COLO668 (cell line): ENCODE measurements around the gene MORN3.
"Not testable (repeated sequence)": the region's sequence is repeated elsewhere in the genome, so short reads cannot be mapped to it uniquely, and the experiment has no call there.

Source experiments
- DNase-seq: peaks from one replicate; lab custom pipeline; 2025; ENCODE audit not compliant: unreplicated experiment; lab: John Stamatoyannopoulos, UW

Gene MORN3

DNA sequence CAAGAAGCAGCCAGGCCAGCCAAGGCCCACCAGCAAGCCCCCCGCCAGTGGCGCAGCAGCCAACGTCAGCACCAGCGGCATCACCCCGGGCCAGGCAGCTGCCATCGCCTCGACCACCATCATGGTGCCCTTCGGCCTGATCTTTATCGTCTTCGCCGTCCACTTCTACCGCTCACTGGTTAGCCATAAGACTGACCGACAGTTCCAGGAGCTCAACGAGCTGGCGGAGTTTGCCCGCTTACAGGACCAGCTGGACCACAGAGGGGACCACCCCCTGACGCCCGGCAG lies 28.2 kb downstream of the MORN3 start:
- DNase-seq = no peak

DNA sequence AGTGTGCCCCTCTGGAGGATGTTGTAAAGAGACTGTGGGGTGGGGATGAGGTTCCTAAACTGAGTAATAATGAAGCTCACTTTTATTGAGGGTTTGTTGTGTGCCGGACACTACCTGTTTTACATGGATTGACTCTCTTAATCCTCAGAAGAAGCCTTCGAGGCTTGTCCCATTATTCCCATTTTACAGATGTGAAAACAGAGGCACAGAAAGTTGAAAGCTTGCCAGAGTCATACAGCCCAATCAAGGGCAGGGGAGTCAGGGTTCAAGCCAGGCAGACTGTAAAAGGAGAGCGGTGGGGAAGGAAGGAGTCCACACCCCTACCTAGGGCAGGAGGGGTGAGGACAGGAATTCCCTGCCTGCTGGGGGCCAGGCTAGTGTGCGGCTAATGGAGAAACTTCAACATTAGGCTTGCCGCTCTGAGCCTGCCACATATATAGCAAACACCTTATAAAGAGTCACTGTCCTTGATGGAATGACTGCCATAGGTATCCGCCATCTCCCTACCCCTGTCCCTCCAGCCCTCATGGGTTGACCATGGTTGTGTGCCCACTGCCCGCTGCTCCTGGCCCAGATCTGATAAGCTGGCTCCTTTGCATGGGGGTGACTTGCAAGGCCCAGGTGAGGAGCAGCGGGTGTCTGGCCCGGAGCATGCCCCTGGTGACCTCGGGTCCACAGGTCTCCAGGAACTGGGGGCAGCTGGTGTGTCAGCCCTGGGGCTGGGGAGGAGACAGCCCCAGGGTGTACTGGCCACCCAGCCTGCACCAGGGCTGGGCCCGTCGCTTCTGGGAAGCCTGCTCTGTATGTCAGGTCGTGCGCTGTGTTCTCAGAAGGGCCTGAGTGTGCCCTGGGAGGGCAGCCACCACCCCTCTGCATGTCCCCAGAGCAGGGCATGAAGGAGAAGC lies 30.9 kb downstream of the MORN3 start:
- no peak for DNase-seq

DNA sequence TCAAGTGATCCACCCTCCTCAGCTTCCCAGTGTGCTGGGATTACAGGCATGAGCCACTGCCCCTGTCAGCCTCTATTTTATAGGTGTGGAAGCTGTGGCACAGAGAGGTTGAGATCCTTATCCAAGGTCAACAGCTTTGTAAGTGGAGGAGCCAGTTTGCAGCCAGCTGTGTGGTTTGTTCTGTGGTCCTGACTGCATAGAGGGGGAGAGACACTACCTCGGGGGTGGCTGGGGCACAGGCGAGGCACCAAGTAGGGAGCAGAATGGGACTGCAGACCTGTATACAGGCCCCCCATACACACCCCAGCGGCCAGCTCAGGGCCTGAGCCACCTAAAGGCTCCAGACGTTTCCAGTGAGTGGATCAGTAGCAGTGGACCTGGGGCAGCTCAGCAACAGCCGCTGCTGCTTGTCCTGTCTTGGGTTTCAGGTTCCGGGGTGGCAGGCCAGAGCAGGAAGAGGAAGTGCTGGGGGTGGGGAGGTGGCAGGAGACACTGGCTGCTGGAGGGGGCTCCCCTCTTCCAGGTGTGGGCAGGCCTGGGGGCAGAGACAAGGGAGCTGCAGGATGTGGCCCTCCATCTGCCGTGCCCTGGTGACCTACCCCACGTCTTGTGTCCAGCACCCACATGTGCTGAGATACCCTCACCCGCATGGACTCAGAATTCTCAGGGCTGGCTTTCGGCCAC lies 32.1 kb downstream of the MORN3 start:
- DNase-seq = no peak

DNA sequence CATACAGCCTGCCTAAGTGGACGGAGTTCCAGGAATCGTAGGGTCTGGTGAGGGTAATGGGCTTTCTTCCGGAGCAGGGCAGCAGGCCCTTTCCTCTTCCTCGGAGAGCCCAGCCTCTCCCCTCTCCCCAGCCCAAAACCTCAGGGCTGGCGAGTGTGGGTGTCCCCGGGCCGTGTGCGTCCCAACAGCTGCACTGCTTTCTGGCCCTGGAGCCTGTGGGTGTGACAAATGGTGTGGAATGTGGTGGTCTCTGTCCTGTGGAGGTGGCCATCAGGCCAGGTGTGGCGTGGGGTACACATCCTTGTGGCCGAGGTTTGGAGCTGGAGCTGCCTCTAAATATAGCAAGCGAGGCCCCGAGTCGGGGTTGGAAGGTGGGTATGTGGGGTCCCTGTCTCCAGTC lies 34.6 kb downstream of the MORN3 start:
- DNase-seq = no peak

DNA sequence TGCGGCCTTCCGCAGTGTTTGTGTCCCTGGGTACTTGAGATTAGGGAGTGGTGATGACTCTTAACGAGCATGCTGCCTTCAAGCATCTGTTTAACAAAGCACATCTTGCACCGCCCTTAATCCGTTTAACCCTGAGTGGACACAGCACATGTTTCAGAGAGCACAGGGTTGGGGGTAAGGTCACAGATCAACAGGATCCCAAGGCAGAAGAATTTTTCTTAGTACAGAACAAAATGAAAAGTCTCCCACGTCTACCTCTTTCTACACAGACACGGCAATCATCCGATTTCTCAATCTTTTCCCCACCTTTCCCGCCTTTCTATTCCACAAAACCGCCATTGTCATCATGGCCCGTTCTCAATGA lies 35.6 kb downstream of the MORN3 start:
- DNase-seq = not testable (repeated sequence)

DNA sequence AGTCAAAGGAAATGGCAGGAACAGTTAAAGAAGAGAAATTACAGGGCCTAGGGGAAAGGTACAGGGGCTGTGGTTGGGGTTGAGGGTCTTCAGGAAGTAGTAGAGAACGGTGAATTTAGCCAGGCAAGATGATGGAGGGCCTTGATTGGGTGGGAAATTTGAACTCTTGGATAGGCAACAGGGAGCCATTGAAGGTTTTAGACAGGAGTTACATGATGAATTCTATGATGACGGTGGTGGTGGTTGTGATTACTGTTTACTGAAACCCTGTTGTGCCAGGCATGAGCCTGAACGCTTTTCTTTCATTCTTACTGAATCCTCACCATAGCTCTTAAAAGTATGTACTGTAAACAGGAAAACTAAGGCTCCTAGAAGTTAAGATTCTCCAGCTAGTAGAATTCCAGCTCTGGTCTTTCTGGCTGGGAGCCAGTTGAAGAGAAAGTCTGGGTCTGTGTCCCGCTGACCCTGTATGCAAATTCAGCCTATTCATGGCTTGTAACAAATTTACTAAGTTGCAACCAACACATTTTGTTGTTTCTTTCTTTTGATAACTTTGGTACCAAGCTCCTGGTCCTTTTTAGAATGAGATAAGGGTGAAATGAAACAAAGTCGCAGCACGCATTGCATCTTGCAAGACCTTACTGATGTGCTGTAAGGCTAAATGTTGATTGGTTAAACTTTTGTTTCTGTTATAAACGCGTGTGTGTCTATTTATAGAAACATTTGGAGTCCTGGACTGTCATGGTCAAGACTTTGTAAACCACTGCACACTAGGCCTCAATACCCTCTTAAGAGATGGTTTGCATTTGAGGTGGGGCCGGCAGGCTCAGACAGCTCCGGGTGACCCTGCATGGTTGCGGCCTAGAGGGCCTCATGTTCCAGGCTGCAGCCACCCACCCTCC lies 37.1 kb downstream of the MORN3 start:
- DNase-seq = no peak

- DNase-seq = no peak
These were observed 38.6 kb downstream of the MORN3 start for GRCh38 chr12:121630791-121631355.

- no peak for DNase-seq
These were observed 40.9 kb downstream of the MORN3 start for GRCh38 chr12:121628536-121628935.

- DNase-seq = no peak
These were observed 41.4 kb downstream of the MORN3 start for GRCh38 chr12:121628037-121628436.

DNA sequence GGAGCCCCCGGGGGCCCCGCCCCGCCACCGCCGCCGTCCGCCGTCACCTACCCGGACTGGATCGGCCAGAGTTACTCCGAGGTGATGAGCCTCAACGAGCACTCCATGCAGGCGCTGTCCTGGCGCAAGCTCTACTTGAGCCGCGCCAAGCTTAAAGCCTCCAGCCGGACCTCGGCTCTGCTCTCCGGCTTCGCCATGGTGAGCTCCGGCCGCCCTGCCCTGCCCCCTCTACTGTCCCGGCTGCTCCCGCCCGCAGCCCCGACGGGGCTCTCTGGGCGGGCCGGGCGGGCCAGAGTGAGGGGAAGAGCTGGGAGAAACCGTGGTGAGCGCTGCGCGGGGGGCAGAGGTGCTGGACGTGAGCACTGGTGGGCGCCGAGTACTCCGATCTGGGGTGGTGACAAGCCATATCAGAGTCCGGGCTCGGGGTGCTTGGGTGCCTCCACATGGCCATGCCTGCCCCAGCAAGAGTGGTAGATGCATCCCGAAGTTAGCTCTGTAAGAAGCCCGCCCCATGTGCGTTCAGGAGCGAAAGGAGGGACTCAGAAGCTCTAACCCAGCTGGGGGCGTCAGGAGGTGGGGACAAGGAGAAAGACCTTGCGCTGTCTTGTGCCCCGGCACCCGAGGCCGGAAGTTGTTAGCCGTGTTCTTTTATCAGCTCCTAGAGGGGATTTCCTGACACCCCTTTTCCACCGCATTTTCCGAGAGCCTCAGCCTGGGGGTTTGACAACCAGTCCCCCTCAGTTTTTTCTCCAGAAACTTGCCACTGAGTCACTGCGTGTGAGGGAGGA lies 42.4 kb downstream of the MORN3 start:
- peak; percentile 73 for DNase-seq

DNA sequence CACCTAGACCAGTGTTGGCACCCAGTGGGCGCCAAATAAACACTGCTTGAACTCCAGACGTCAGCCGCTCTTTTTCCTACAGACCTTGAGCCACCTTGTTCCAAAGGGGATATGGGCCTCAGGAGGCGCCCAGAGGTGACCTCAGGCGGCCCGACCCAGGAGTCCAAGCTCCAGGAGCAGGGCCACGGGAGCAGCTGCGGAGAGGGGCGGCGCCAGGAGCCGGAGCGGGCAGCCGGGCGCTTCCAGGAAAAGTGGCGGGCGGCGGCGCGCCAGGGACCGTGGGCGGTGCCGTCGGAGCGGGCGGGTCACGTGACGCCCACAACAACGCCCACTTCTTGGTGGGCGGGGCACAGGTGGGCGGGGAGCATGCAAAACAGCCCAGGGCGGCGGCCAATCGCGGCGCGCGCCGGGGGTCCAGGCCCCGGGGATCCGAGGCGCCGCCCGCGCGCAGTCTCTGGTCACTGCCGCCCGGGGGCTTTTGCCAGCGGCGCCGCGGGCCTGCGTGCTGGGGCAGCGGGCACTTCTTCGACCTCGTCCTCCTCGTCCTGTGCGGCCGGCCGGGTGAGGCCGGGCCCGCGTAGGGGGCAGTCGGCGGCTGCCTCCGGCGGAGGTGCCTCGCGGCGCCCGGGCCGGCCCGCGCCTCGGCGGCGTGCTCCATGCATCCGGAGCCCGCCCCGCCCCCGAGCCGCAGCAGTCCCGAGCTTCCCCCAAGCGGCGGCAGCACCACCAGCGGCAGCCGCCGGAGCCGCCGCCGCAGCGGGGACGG lies 43.2 kb downstream of the MORN3 start, which contains the start of gene ORAI1:
Gene ORAI1 (plus strand): TSS at position 444 of the 766 bp plus-strand sequence.
- peak; percentile 99 for DNase-seq

GRCh38 chr12:121620333-121620891 lies 49.0 kb downstream of the MORN3 start:
- DNase-seq = no peak

GRCh38 chr12:121618659-121619233 lies 50.7 kb downstream of the MORN3 start:
- no peak for DNase-seq

DNA sequence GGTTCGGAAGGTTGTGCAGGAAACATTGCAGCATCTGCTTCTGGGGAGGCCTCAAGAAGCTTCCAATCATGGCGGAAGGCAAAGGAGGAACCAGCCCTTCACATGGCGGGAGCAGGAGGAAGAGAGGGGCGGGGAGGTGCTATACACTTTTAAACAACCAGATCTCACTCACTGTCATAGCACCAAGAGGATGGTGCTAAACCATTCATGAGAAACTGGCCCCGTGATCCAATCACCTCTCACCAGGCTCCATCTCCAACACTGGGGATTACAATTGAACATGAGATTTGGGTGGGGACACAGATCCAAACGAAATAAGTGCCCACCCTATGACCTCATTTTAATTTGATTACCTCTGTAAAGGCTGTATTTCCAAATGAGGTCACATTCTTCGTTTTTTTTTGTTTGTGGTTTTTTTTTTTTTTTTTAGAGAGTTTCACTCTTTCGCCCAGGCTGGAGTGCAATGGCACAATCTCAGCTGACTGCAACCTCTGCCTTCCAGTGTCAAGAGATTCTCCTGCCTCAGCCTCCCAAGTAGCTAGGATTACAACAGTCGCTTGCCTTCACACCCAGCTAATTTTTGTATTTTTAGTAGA lies 54.5 kb downstream of the MORN3 start:
- DNase-seq = no peak

GRCh38 chr12:121613462-121613861 lies 56.0 kb downstream of the MORN3 start:
- DNase-seq = no peak

- no peak for DNase-seq
These were observed 58.1 kb downstream of the MORN3 start for GRCh38 chr12:121611306-121611705.

DNA sequence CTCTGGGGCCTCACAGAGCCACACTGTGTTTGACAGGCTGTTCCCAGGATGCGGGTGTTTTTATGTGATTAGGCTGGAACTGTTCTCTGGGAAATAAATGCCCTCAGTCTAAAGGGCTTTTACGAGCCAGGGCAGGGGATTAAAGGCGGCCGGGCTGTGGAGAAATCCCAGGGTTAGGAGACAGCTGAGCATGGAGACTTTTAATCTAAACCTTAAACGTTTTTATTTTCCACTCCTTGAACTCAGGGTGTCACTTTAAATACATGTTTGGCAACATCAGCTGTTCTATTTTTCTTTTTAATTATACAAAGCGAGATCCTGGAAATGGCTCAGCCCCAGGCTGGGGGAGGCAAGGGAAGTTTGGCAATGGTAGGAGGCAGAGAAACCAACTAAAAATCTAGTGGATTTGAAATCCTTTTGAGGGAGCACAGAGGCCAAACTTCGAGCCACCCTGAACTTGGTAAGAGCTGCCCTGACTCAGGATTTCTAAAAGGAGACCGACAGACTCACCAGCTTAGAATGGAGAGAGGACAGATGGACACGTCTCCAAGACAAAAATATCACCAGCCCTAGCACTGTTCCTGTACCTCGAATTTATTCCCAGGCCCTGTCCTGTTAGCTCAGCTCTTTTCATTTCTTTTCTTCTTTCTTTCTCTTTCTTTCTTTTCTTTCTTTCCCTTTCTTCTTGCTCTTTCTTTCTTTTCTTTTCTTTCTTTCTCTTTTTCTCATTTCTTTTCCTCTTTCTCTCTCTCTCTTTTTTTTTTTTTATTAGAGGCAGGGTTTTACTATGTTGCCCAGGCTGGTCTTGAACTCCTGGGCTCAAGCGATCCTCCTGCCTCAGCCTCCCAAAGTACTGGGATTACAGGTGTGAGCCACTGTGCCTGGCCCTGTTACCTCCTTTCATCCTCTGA lies 59.0 kb downstream of the MORN3 start:
- no peak for DNase-seq

GRCh38 chr12:121608301-121608700 lies 61.2 kb downstream of the MORN3 start:
- DNase-seq = no peak
